Measurements from ENCODE around the gene BBC3.

DNA sequence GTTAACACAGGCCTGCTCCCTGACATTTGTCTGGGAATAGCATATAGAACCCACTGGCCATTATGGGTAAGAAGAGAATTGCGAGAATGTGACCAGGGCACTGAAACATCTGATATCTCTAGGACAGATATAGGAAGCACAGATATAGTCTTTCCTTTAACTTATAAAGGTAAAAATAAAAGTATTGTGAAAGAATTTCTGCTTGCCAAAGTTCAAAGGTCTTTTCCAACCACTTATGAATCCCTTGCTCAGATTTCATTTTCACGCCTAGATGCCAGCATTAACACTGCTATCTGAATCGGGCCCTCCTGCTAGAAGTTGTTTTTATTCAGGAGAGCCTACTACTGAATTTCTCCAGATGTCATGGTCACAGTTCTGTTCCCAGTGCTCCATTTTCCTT, 27.7 kb downstream of the BBC3 start:
- TF ChIP-seq, protein P1, sequence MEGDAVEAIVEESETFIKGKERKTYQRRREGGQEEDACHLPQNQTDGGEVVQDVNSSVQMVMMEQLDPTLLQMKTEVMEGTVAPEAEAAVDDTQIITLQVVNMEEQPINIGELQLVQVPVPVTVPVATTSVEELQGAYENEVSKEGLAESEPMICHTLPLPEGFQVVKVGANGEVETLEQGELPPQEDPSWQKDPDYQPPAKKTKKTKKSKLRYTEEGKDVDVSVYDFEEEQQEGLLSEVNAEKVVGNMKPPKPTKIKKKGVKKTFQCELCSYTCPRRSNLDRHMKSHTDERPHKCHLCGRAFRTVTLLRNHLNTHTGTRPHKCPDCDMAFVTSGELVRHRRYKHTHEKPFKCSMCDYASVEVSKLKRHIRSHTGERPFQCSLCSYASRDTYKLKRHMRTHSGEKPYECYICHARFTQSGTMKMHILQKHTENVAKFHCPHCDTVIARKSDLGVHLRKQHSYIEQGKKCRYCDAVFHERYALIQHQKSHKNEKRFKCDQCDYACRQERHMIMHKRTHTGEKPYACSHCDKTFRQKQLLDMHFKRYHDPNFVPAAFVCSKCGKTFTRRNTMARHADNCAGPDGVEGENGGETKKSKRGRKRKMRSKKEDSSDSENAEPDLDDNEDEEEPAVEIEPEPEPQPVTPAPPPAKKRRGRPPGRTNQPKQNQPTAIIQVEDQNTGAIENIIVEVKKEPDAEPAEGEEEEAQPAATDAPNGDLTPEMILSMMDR (IDR thresholded peaks at IDR 0.05) = no peak
- TF ChIP-seq EP300 (IDR thresholded peaks at IDR 0.05) = no peak
- no peak for TF ChIP-seq KDM1A (IDR thresholded peaks at IDR 0.05; ENCODE audit: low read depth)
- TF ChIP-seq POLR2A (IDR thresholded peaks at IDR 0.05; ENCODE audit: low read length) = no peak
- no peak for TF ChIP-seq RARB (CRISPR knock-in tag; IDR thresholded peaks at IDR 0.05)
- TF ChIP-seq RFX5 (IDR thresholded peaks at IDR 0.05) = no peak
- TF ChIP-seq BHLHE40 (IDR thresholded peaks at IDR 0.05; ENCODE audit: low read depth, low read length) = no peak
- TF ChIP-seq NPAS2 (CRISPR knock-in tag; IDR thresholded peaks at IDR 0.05; ENCODE audit: borderline replicate concordance) = no peak
- TF ChIP-seq EHF (CRISPR knock-in tag; IDR thresholded peaks at IDR 0.05) = no peak
- TF ChIP-seq, protein P2, sequence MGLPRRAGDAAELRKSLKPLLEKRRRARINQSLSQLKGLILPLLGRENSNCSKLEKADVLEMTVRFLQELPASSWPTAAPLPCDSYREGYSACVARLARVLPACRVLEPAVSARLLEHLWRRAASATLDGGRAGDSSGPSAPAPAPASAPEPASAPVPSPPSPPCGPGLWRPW (IDR thresholded peaks at IDR 0.05) = no peak
- no peak for TF ChIP-seq JUNB (IDR thresholded peaks at IDR 0.05)
- TF ChIP-seq CHD4 (IDR thresholded peaks at IDR 0.05; ENCODE audit: borderline replicate concordance) = no peak
- TF ChIP-seq, protein P3, sequence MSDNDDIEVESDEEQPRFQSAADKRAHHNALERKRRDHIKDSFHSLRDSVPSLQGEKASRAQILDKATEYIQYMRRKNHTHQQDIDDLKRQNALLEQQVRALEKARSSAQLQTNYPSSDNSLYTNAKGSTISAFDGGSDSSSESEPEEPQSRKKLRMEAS (IDR thresholded peaks at IDR 0.05) = no peak

Data from A549 (cell line).